IMR-90 (cell line): ENCODE data around the gene TTLL11.

ENCODE experiments used
- POLR2A ChIP-seq: IDR thresholded peaks from 2 replicates; pipeline ENCODE4 v1.6.1; 2012; ENCODE audit warnings: mild to moderate bottlenecking, low read depth, low read length
- RAD21 ChIP-seq: IDR thresholded peaks from 2 replicates; pipeline ENCODE4 v1.6.1; 2012; ENCODE audit warnings: low read length, improper control_type of control experiment
- RCOR1 ChIP-seq: IDR thresholded peaks from 2 replicates; pipeline ENCODE4 v1.6.1; 2012; ENCODE audit warnings: mild to moderate bottlenecking, low read length, improper control_type of control experiment; ENCODE audit not compliant: insufficient replicate concordance
- RFX5 ChIP-seq: IDR thresholded peaks from 2 replicates; pipeline ENCODE4 v1.8.0; 2012; ENCODE audit warnings: low read depth, mild to moderate bottlenecking, low read length, moderate library complexity
- TF ChIP-seq, protein P1 (sequence below): fragments of 150-350 bp; IDR thresholded peaks from 2 replicates; pipeline ENCODE4 v1.6.1; 2016; ENCODE audit warnings: low read depth, mild to moderate bottlenecking, low read length, moderate library complexity, borderline replicate concordance
- TF ChIP-seq, protein P2 (sequence below): conservative IDR thresholded peaks from 2 replicates; pipeline ENCODE4 v1.5.1; 2012; ENCODE audit warnings: mild to moderate bottlenecking, low read depth, low read length, improper control_type of control experiment
- TF ChIP-seq, protein P3 (sequence below): fragments of 150-350 bp; IDR thresholded peaks from 2 replicates; pipeline ENCODE4 v1.6.1; 2017; ENCODE audit warnings: mild to moderate bottlenecking, antibody characterized with exemption, low read length, low read depth

DNA sequence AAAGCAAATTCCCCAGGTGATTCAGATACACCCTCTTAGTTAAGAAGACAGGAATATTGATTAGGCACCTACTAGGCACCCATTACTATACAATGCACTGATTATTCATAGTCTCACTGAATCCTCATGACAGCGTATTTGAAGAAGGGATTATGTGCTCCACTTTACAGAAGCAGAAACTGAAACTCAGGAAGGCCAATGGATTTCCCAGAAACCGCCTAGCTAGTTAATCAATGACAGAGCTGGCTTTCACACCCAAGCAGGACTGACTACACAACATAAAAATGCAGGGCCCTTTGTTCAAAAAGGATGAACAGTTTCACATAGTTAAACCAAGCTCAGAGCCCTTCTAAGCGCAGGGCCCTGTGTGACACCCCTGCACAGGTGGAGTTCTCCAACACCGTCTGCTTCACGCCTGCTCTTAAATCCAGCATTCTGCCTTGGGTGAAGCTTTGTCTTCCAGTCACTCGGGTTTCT is 117.3 kb downstream of the TTLL11 start:
- TF ChIP-seq, protein P1, sequence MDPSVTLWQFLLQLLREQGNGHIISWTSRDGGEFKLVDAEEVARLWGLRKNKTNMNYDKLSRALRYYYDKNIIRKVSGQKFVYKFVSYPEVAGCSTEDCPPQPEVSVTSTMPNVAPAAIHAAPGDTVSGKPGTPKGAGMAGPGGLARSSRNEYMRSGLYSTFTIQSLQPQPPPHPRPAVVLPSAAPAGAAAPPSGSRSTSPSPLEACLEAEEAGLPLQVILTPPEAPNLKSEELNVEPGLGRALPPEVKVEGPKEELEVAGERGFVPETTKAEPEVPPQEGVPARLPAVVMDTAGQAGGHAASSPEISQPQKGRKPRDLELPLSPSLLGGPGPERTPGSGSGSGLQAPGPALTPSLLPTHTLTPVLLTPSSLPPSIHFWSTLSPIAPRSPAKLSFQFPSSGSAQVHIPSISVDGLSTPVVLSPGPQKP: no peak
- TF ChIP-seq, protein P2, sequence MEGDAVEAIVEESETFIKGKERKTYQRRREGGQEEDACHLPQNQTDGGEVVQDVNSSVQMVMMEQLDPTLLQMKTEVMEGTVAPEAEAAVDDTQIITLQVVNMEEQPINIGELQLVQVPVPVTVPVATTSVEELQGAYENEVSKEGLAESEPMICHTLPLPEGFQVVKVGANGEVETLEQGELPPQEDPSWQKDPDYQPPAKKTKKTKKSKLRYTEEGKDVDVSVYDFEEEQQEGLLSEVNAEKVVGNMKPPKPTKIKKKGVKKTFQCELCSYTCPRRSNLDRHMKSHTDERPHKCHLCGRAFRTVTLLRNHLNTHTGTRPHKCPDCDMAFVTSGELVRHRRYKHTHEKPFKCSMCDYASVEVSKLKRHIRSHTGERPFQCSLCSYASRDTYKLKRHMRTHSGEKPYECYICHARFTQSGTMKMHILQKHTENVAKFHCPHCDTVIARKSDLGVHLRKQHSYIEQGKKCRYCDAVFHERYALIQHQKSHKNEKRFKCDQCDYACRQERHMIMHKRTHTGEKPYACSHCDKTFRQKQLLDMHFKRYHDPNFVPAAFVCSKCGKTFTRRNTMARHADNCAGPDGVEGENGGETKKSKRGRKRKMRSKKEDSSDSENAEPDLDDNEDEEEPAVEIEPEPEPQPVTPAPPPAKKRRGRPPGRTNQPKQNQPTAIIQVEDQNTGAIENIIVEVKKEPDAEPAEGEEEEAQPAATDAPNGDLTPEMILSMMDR: no peak
- TF ChIP-seq, protein P3, sequence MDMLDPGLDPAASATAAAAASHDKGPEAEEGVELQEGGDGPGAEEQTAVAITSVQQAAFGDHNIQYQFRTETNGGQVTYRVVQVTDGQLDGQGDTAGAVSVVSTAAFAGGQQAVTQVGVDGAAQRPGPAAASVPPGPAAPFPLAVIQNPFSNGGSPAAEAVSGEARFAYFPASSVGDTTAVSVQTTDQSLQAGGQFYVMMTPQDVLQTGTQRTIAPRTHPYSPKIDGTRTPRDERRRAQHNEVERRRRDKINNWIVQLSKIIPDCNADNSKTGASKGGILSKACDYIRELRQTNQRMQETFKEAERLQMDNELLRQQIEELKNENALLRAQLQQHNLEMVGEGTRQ: no peak
- TF ChIP-seq RFX5 (no peak), RCOR1 (no peak), RAD21 (no peak), POLR2A (no peak)
